Loucy (cell line): ENCODE measurements around the gene SNAI1.

Experiments used
- H2AFZ ChIP-seq: fragments of 200-600 bp; sonication (generic); 2 replicates; pipeline ENCODE4 v1.6.0; 2016; ENCODE audit warnings: antibody characterized with exemption, mild to moderate bottlenecking, low read length, moderate library complexity
- H3F3A ChIP-seq: fragments of 200-600 bp; 2 replicates; pipeline ENCODE4 v1.6.0; 2016; ENCODE audit warnings: antibody characterized with exemption, low read depth, mild to moderate bottlenecking
- H3K27me3 ChIP-seq: fragments of 200-600 bp; sonication (generic); 2 replicates; pipeline ENCODE4 v1.6.1; 2014; ENCODE audit warnings: low read length, mild to moderate bottlenecking; ENCODE audit not compliant: insufficient read depth, poor library complexity, severe bottlenecking
- H3K36me3 ChIP-seq: fragments of 200-600 bp; sonication (generic); 2 replicates; pipeline ENCODE4 v1.6.1; 2016; ENCODE audit warnings: low read length; ENCODE audit not compliant: insufficient read depth
- H3K4me1 ChIP-seq: fragments of 200-600 bp; sonication (generic); 2 replicates; pipeline ENCODE4 v1.5.1; 2014; ENCODE audit warnings: low read length, mild to moderate bottlenecking; ENCODE audit not compliant: insufficient read depth, poor library complexity, severe bottlenecking
- H3K4me2 ChIP-seq: fragments of 200-600 bp; sonication (generic); 2 replicates; pipeline ENCODE4 v1.6.0; 2014; ENCODE audit warnings: antibody characterized with exemption, low read length, low read depth, mild to moderate bottlenecking; ENCODE audit not compliant: poor library complexity, severe bottlenecking
- H3K4me3 ChIP-seq: fragments of 200-600 bp; sonication (generic); 2 replicates; pipeline ENCODE4 v1.5.1; 2014; ENCODE audit warnings: low read length, mild to moderate bottlenecking, mixed read lengths; ENCODE audit not compliant: poor library complexity, severe bottlenecking
- H3K79me2 ChIP-seq: fragments of 200-600 bp; sonication (generic); 2 replicates; pipeline ENCODE4 v1.6.1; 2014; ENCODE audit warnings: low read length; ENCODE audit not compliant: insufficient read depth
- H3K9ac ChIP-seq: fragments of 200-600 bp; sonication (generic); 2 replicates; pipeline ENCODE4 v1.6.0; 2014; ENCODE audit warnings: mild to moderate bottlenecking, low read depth, low read length, moderate library complexity; ENCODE audit not compliant: poor library complexity, severe bottlenecking
- H3K9me2 ChIP-seq: fragments of 200-600 bp; sonication (generic); replicated peaks from 2 replicates; pipeline ENCODE4 v1.6.1; 2016; ENCODE audit warnings: low read depth, low read length, mixed read lengths
- H3K9me3 ChIP-seq: fragments of 200-600 bp; sonication (generic); 2 replicates; pipeline ENCODE4 v1.6.1; 2014; ENCODE audit warnings: mild to moderate bottlenecking, antibody characterized with exemption, low read length, low read depth; ENCODE audit not compliant: insufficient read depth
- H4K20me1 ChIP-seq: fragments of 200-600 bp; sonication (generic); 2 replicates; pipeline ENCODE4 v1.6.0; 2014; ENCODE audit warnings: antibody characterized with exemption, low read length, mild to moderate bottlenecking; ENCODE audit not compliant: insufficient read depth, poor library complexity, severe bottlenecking
- EZH2phosphoT487 ChIP-seq: fragments of 200-600 bp; IDR thresholded peaks from 2 replicates; pipeline ENCODE4 v1.6.1; 2018; ENCODE audit warnings: antibody characterized with exemption, mild to moderate bottlenecking, moderate library complexity, borderline replicate concordance
- TF ChIP-seq, protein P1 (sequence below): fragments of 200-600 bp; sonication (generic); conservative IDR thresholded peaks from 2 replicates; pipeline ENCODE4 v1.5.1; 2014; ENCODE audit warnings: mild to moderate bottlenecking, antibody characterized with exemption, low read length

The SNAI1 gene

DNA sequence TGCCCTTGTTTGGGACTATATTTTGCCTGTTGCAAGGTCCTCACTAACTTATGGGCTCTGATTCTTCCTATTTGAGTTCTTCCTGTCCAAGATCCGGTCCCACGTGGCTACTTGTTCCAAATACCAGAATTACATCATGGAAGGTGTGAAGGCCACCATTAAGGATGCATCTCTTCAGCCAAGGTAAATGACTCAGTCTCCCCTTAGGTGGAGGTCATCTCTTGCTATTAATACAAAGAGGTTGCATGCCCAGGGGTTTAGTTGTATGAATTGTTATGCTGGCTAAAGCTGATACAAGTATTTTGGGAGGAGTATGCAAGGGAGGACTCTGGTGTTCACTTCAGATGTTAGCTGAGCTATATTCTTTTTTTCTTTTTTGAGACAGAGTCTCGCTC is 37.5 kb upstream of the SNAI1 start:
- H4K20me1 ChIP-seq: peaks cover 26% of the 10 kb centered on the region
- H3K9me2 ChIP-seq: no peaks in the 10 kb centered on the region
- H3K4me1 ChIP-seq: peaks cover 19% of the 10 kb centered on the region
- no peak overlapping the region for H3K4me3 ChIP-seq
- H3K9me3 ChIP-seq: no peaks in the 10 kb centered on the region
- no peak overlapping the region for H3K9ac ChIP-seq
- peaks cover 45% of the 10 kb centered on the region for H3K79me2 ChIP-seq
- TF ChIP-seq EZH2phosphoT487: no peak
- TF ChIP-seq, protein P1, sequence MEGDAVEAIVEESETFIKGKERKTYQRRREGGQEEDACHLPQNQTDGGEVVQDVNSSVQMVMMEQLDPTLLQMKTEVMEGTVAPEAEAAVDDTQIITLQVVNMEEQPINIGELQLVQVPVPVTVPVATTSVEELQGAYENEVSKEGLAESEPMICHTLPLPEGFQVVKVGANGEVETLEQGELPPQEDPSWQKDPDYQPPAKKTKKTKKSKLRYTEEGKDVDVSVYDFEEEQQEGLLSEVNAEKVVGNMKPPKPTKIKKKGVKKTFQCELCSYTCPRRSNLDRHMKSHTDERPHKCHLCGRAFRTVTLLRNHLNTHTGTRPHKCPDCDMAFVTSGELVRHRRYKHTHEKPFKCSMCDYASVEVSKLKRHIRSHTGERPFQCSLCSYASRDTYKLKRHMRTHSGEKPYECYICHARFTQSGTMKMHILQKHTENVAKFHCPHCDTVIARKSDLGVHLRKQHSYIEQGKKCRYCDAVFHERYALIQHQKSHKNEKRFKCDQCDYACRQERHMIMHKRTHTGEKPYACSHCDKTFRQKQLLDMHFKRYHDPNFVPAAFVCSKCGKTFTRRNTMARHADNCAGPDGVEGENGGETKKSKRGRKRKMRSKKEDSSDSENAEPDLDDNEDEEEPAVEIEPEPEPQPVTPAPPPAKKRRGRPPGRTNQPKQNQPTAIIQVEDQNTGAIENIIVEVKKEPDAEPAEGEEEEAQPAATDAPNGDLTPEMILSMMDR: no peak
- H2AFZ ChIP-seq: no peak overlapping the region
- H3F3A ChIP-seq: no peaks in the 10 kb centered on the region
- H3K4me2 ChIP-seq: no peak overlapping the region
- peaks cover 66% of the 10 kb centered on the region; the same call in 1 of the 2 replicates for H3K36me3 ChIP-seq
- no peaks in the 10 kb centered on the region for H3K27me3 ChIP-seq

DNA sequence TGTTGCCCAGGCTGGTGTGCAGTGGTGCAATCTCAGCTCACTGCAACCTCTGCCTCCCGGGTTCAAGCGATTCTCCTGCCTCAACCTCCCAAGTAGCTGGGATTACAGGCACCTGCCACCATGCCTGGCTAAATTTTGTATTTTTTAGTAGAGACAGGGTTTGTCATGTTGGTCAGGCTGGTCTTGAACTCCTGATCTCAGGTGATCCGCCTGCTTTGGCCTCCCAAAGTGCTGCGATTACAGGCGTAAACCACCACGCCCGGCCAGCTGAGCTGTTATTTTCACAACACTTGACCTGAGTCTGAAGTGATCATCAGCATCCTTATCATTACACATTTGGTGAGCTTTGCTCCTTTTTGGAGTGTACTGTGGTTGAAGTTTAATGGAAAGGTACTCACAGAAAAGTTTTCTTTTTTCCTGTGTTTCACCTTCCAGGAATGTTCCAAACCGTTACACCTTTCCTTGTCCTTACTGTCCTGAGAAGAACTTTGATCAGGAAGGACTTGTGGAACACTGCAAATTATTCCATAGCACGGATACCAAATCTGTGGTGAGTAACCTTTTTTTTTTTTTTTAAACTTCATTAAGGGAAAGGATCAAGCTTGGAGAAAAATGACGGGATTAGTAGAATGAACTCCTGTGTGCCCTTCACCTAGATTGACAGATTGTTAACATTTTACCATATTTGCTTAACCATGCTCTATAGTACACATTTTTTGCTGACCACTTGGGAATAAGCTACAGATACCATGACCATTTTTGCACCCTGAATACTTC is 36.9 kb upstream of the SNAI1 start:
- peaks cover 19% of the 10 kb centered on the region for H3K4me1 ChIP-seq
- no peaks in the 10 kb centered on the region for H3K27me3 ChIP-seq
- peaks cover 39% of the 10 kb centered on the region for H3K79me2 ChIP-seq
- peaks cover 26% of the 10 kb centered on the region for H4K20me1 ChIP-seq
- no peak overlapping the region for H3K4me2 ChIP-seq
- H2AFZ ChIP-seq: no peak overlapping the region
- H3K36me3 ChIP-seq: peaks cover 72% of the 10 kb centered on the region; the same call in 1 of the 2 replicates
- no peaks in the 10 kb centered on the region for H3K9me2 ChIP-seq
- no peak for TF ChIP-seq EZH2phosphoT487
- TF ChIP-seq, protein P1: no peak
- H3K9ac ChIP-seq: no peak overlapping the region
- H3F3A ChIP-seq: no peaks in the 10 kb centered on the region
- no peak overlapping the region for H3K4me3 ChIP-seq
- H3K9me3 ChIP-seq: no peaks in the 10 kb centered on the region

DNA sequence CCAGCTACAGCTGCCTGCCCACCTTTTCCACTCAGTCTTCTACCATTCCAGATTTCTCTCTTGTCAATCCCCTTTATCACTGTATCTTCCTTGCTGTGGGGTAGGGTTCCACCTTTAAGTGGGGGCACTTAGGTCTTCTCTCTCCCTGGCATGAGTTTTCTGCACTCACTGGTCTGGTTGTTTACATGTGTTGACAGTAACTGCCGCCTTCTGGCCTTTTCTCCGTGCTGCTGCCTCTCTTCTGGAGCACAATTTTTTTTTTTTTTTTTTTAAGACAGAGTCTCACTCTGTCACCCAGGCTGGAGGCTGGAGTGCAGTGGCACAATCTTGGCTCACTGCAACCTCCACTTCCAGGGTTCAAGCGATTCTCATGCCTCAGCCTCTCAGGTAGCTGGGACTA is 34.6 kb upstream of the SNAI1 start:
- Histone ChIP-seq H3K79me2 (peaks cover 17% of the 10 kb centered on the region), H3K4me1 (peaks cover 5% of the 10 kb centered on the region), H4K20me1 (peaks cover 16% of the 10 kb centered on the region), H3K9me2 (no peaks in the 10 kb centered on the region), H3K9me3 (no peaks in the 10 kb centered on the region), H3K9ac (no peak overlapping the region), H3K4me2 (no peak overlapping the region), H3F3A (no peaks in the 10 kb centered on the region), H3K4me3 (no peak overlapping the region), H3K36me3 (peaks cover 81% of the 10 kb centered on the region; the same call in 1 of the 2 replicates), H2AFZ (no peak overlapping the region), H3K27me3 (no peaks in the 10 kb centered on the region)
- TF ChIP-seq EZH2phosphoT487: no peak
- TF ChIP-seq, protein P1: no peak
